ENCODE data around the gene IL17F.

GRCh38 chr6:52215787-52216186 is 28.5 kb downstream of the IL17F start:
- no peak for TF ChIP-seq CTCF (conservative IDR thresholded peaks at IDR 0.05; ENCODE audit: low read depth, low read length)
- TF ChIP-seq EZH2 (IDR thresholded peaks at IDR 0.05; ENCODE audit: low read length, unreplicated experiment), result no peak
- no peak for TF ChIP-seq EZH2phosphoT487 (IDR thresholded peaks at IDR 0.05; ENCODE audit: borderline replicate concordance, low read length)
